Hypothalamus (tissue), 51 donors: ENCODE data around the gene DAB2.

ENCODE experiments used
- DNase-seq, 51 donors: peaks; one replicate each; lab custom pipeline; 2025; lab: John Stamatoyannopoulos, UW

DAB2 gene

DNA sequence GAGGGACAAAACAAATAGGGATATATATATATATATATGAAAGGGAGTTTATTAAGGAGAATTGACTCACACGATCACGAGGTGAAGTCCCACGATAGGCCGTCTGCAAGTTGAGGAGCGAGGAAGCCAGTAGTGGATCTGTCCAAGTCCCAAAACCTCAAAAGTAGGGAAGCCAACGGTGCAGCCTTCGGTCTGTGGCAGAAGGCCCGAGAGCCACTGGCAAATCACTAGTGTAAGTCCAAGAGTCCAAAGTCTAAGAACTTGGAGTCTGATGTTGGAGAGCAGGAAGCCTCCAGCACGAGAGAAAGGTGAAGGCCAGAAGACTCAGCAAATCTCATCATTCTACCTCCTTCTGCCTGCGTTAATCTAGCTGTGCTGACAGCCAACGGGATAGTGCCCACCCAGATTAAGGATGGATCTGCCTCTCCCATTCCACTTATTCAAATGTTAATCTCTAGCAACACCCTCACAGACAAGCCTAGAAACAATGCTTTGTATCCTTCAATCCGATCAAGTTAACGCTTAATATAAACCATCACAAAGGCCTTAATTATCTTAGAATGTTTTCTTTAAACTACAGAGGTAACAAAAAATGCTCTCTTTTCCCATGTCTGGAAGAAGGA lies 23.8 kb upstream of the DAB2 start:
- DNase-seq: no peak

DNA sequence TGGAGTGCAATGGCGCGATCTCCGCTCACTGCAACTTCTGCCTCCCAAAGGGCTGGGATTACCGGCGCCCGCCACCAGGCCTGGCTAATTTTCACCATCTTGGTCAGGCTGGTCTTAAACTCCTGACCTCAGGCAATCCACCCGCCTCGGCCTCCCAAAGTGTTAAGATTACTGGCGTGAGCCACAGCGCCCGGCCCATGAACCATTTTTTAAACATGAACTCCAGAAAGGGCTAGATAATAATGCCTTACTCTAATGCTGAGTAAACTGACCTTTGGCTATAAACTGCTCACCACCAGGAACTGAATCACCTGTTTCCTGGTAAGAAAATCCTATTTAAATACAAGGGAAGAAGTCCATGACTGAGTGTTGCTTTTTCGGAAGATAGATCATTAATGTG lies 23.2 kb upstream of the DAB2 start:
- DNase-seq: no peak

- DNase-seq: no peak
Observed at GRCh38 chr5:39447059-39447458, 22.3 kb upstream of the DAB2 start.

DNA sequence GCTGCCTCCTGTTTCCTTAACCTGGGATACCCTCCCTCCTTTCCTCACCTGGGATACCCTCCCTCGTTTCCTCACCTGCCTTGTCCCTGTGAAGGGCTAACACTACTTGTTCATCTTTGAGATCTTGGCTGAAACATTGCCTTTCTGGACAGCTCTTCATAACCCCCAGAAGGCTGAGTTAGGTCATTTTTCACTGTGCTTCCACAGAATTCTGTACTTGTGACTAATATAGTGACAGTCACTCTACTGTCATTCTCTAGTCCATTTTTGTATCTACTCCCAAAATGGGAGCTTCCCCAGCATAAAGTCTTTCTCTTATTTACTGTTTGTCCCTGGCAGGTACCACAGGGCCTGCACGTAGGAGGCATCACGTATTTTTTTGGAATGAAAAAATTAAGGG lies 21.5 kb upstream of the DAB2 start:
- DNase-seq: no peak

DNA sequence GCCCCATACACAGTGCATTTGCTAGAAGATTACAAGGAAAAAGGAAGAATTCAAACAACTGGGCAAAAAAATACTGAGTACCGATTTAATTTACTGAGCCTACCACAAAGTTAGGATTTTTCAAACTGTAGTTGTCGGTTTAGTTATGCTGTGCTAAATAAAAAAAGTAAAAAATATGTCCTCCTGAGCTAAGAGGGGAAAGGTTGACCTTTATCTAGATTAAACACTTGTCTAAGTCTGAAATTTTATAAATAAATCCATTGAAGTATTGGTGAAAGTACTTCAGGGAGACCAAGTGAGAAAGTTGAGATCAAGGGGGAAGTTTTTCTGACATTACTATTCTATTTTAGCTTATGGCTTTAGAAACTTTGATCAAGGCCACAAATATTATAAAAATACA lies 19.1 kb upstream of the DAB2 start:
- no peak for DNase-seq

GRCh38 chr5:39442991-39443390 lies 18.2 kb upstream of the DAB2 start:
- DNase-seq: no peak

- no peak for DNase-seq
Observed at GRCh38 chr5:39441838-39442237, 17.1 kb upstream of the DAB2 start.

DNA sequence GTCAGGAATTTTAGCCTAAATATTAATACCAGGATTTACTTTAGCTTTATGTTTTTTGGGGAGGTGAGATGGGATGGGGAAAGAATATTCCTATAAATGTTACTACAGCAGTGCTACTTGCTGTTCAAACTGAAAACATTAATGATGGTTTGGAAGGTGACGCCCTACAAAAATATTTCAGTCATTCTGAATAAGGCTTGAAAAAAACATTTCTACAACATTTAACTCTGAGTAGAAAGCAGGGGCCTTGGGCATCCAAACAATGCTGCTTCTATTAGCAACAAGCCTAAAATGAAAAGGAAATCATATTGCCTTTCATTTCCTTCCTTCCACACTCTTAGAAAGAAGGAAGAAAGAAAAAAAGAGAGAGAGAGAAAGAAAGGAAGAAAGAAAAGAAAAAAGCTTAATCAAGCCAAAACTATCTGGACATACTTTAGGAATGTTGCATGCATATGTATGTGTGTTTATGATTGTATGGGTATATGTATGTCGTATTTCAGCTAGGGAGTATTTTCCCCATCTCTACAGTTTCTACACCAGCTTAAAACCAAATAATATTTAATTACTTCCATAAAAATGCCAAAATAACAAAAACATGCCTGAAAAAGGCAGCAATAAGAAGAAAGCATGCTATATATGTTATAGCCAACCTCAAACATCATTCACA lies 16.3 kb upstream of the DAB2 start:
- DNase-seq: no peak

DNA sequence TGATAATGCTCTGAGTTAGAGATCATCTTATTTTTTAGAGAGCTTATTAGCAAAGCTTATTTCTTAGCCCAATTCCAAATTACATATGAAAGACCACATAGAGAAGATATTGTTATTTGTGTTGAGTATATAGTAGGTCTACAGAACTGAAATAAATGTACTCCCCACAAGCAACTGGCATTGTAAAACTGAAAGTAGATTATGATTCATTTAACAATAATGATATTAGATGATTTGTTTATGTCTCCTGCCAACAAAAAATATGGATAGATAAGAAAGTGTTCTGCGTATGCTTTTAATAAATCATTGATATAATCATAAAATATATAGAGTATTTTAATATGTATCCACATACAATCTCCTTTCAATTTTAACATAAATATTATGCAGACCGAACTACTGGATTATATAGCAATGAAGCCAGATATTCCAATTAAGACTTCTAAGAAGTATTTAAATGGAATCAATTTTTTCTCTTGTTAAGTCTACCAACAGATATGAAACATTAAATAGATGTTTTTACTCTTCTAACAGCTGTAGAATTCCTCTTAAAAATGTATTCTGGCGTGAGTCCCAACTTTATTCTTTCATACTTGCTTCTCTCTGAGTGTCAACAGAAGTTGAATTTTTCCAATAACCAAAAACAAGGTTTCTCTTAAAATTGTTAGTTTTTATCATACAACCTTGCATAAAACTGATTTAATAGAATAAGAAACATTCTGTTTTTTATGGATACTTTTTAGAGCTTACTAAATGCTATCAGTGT lies 15.6 kb upstream of the DAB2 start:
- DNase-seq: no peak

GRCh38 chr5:39439582-39440162 lies 14.9 kb upstream of the DAB2 start:
- no peak for DNase-seq

- DNase-seq: no peak
Observed at GRCh38 chr5:39437467-39437866, 12.7 kb upstream of the DAB2 start.

- no peak for DNase-seq
Observed at GRCh38 chr5:39433848-39434247, 9.1 kb upstream of the DAB2 start.

DNA sequence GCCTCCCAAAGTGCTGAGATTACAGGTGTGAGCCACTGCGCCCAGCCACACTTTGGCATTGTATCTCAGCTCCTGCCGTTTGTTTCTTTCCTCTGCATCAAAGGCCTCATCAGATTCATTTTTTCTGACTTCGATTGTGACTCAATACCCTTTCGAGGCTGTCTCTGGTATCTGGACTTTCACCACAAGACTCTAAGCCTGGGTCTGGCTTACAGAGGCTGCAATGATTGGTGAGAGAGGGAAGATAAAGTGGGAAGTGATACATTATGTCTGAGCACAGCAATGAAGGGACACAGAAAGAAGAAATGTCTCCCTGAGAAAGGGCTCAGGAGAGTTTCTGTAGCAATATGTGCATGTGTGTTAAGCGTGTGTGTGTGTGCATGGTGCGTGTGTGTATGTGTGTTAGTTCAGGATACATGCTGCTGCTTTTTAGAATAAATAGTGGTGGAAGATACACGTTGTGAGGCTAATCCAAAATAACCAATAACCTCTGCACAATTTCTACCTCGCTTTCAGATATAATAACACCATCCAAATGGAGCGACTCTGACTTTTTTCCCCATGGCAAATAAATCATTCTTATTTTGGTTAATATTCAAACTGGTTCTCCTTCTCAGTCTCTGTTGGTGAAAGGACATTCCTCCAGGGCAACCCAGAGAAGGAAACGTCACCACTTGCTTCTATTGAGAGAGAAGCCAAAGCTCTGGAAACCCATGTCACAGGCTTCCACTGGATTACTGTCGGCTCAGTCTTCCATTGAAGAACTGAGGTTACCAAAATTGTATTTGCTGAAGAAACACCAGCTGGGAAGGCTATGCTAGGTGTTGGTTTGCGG lies 8.1 kb upstream of the DAB2 start:
- DNase-seq: no peak

DNA sequence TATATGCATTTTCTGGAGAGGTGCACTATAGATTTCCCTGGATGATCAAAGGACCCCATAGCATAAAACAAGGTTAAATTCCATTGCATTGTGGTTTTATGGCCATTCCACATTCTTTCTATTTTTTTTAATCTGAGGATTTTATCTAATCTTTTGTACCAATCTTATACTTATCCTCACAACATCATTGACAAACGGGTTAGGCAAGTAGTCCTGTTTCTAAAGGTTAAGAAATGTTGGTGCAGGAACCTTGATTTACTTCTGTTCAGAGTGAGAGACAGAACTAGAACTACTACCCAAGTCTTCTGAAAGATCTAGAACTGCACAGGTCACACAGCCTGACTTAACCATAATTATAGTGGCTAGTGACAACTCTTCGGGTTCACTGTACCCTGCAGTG lies 5.7 kb upstream of the DAB2 start:
- DNase-seq: no peak

- DNase-seq: no peak
Observed at GRCh38 chr5:39428640-39429039, 3.9 kb upstream of the DAB2 start.

DNA sequence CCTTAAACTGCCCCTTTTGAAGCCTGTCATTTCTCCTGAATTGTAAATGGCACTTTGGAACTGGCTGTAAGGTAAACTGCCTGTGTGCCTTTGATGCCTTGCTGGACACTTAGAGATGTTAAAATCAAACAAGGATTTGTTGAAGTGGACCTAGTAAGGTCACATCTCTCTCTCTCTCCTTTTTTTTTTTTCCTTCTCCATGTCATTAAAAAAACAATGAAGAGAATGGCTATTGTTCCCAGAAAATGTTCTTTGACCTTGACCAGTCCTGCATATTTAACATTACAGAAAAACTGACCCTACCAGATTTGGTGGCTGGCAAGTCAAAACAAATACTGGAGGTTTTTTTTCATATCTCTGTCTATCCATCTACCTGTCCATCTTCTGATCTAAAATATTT lies 2.9 kb upstream of the DAB2 start:
- no peak for DNase-seq

GRCh38 chr5:39427229-39427628 lies 2.4 kb upstream of the DAB2 start:
- no peak for DNase-seq

DNA sequence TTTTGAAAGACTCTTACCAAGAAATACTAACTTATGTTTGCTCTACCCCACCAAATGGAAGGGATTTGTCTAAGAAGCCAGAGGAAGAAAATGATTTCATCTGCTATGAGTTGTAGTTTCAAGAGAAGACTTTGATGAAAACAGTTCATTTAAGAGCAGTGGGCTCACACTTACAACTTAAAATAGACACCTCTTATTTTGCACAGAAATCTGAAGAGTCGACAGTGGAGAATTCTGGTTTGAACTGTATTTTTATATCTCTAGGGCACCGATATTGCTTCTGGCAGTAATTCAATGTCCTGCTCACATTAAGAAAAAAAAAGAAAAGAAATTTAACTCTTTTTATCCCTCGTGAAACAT lies 1.9 kb upstream of the DAB2 start:
- no peak for DNase-seq

- no peak for DNase-seq
Observed at GRCh38 chr5:39426051-39426745, 1.4 kb upstream of the DAB2 start.

DNA sequence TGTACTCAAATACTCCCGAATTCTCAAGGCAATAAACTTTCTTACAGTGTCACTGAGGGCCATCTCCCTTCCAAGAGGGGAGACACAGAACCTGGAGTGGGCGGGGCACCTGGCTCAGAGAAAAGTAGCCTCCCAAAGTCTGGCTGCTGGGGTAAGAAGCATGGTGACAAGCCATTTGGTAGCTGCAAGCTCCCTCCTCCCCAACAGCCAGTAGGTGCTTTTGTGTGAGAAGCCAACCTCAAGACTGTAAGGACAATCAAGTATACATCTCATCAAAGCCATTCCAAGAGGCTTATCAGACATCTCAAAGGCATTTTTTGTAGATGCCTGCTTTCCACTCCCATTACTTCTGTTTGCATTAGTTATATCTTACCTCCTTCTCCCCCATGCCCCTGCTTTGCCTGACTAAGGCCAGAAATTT lies 1.4 kb downstream of the DAB2 start:
- DNase-seq: no peak
